KG1 (cell line): ENCODE measurements around the gene MYO5A.
"Not testable (repeated sequence)": the region's sequence is repeated elsewhere in the genome, so short reads cannot be mapped to it uniquely, and the experiment has no call there.

Experiments used
- DNase-seq: peaks from one replicate; lab custom pipeline; 2025; lab: John Stamatoyannopoulos, UW

The MYO5A gene

DNA sequence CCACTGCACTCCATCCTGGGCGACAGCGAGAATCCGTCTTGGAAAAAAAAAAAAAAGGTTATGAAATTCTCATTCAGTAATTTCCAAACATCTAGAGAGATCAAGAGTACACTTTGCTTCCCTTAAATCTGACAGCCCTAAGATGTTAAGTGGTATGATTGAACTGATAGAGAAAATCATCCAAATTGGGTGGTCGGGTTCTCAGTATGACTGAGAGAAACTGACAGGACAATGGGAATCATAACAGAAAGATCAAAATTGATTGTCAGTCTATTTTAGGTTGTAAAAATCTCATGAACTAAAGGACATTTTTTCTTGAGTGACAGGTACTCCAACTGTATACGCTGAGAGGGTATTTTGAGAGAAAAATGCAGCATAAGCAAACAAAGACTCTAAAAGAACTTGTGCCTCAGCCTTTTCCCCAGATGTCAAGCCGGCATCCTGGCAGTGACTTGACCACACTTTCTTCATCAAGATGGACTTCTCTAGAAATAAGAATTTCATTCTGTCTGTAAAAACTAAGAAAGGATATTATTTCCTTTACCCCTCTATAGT is 65.8 kb downstream of the MYO5A start:
- no peak for DNase-seq

GRCh38 chr15:52459701-52460100 is 69.0 kb downstream of the MYO5A start:
- DNase-seq = not testable (repeated sequence)

- DNase-seq = not testable (repeated sequence)
These were observed 69.4 kb downstream of the MYO5A start for GRCh38 chr15:52459265-52459664.

DNA sequence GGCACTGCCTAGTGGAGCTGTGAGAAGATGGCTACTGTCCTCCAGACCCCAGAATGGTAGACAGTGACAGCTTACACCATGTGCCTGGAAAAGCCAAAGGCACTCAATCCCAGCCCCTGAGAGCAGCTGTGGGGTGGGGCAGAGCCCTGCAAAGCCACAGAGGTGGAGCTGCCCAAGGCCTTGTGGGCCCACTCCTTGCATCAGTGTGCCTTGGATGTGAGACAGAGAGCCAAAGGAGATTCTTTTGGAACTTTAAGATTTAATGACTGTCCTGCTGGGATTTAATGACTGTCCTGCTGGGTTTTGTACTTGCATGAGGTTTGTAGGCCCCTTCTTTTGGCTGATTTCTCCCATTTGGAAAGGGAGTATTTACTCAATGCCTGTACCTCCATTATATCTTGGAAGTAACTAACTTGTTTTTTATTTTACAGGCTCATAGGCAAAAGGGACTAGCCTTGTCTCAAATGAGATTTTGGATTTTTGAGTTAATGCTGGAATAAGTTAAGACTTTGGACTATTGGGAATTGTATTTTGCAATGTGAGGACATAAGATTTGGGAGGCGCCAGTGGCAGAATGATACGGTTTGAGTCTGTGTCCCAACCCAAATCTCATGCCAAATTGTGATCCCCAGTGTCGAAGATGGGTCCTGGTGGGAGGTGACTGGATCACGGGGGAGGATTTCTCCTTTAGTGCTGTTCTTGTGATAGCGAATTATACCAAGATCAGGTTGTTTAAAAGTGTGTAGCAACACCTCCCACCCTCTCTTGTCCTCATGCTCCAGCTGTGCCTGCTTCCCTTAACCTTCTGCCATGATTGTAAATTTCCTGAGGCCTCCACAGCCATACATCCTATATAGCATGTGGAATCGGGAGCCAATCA is 80.4 kb downstream of the MYO5A start:
- DNase-seq = no peak

GRCh38 chr15:52445954-52446353 is 82.7 kb downstream of the MYO5A start:
- DNase-seq = no peak

DNA sequence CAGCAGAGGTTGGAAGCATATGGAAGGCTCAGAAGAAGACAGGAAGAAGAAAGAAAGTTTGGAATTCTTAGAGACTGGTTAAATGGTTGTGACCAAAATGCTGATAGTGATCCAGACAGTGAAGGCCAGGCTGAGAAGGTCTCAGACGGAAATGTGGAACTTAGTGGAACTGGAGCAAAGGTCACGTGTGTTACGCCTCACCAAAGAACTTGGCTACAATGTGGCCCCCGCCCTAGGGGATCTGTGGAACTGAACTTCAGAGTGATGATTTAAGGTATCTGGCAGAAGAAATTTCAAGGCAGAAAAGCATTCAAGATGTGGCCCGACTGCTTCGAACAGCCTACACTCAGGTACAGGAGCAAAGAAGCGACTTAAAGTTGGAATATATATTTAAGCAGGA is 83.1 kb downstream of the MYO5A start:
- DNase-seq = no peak

GRCh38 chr15:52443205-52443604 is 85.5 kb downstream of the MYO5A start:
- not testable (repeated sequence) for DNase-seq

GRCh38 chr15:52441841-52442240 is 86.8 kb downstream of the MYO5A start:
- DNase-seq = no peak

- DNase-seq = no peak
These were observed 87.7 kb downstream of the MYO5A start for GRCh38 chr15:52440946-52441345.

GRCh38 chr15:52440414-52440813 is 88.3 kb downstream of the MYO5A start:
- no peak for DNase-seq

DNA sequence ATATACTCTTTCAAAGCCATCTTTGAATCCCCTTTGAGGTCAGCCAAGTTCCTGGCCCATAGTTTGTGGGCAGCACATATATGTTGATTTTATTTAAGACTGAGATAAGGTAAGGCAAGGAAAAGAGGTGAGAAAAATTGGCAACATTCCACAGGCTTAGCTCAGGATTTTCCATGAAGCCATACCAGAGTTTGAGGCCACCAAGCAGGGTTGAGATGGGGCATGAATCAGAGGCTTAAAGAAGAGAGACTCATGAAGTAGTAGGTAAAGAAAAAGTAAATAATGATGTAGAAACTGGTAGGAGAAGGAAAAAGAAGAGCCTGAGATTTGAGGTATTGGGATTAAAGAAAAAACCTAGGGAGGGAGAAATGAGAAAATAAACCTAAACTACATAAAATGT is 89.2 kb downstream of the MYO5A start:
- no peak for DNase-seq

GRCh38 chr15:52439042-52439441 is 89.6 kb downstream of the MYO5A start:
- DNase-seq = not testable (repeated sequence)

GRCh38 chr15:52438047-52438446 is 90.6 kb downstream of the MYO5A start:
- DNase-seq = no peak

DNA sequence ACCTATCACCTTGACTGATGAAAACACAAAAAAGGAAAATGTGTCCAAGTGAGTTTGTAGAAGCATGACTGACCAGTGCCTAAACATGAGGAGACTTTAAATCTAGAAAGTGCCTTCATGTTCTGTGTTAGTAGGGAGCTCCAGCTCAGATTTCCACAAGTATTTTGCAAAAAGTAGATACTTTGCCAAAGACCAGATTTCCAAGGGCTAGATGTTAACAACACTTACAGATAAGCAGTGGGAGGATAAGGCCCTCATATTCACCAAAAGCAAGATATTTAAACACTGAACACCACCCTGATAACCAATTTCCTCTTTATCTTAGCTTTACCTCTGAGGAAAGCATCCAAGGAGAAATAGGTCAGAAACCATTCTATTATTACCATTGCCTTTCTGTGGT is 91.0 kb downstream of the MYO5A start:
- DNase-seq = no peak

DNA sequence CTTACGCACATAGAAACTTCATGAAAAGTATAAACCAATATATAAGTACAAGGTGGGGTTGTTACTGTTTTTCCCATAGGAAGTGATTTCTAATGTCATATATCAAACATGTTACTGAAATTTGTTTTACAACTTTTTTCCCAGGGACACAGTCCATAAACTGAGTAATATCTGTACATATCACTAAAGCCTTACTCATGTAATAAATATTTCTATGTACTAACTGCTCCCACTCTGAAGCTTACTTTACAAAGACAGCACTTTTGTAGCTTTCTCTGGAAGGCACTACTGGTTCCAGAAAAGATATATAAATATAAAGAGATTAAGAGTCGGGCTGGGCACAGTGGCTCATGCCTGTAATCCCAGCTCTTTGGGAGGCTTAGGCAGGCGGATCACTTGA is 91.7 kb downstream of the MYO5A start:
- no peak for DNase-seq

- no peak for DNase-seq
These were observed 93.8 kb downstream of the MYO5A start for GRCh38 chr15:52434885-52435284.

DNA sequence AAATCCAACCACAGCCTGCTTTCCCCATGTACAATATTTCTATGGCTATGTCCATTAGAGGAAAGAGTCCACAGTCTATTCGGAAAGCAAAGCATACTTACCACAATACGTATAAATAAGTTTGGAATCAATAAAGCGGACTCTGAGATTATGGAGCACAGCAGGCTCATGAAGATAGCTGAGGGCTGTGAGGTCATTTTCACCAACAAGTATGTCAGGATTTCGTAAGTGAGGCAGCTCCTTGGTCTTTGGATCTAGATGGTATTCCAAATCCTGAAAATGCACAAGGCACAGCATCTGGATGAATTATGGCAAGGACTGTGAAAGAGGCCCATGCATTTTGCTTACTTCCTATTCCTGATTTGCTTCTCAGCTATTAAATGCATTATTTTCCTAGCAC is 100.4 kb downstream of the MYO5A start:
- DNase-seq = no peak

DNA sequence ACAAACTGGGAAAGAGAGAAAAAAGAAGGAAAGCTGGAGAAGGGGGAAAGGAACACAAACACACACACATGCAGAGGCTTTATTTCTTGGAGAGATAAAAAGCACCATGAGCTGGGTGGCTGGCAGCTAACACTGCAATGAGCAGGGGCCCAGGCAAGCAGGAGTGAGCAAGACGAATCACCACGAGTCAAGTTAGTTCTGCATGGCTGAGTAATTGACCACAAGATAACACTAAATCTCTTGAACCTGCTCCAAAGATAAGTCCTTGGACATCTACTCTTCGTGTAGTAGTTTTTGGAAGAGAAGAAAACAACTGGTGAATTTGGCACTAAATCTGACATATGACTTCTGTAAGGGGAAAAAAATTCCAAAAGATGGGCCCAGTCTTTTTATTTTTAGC is 100.9 kb downstream of the MYO5A start:
- no peak for DNase-seq

DNA sequence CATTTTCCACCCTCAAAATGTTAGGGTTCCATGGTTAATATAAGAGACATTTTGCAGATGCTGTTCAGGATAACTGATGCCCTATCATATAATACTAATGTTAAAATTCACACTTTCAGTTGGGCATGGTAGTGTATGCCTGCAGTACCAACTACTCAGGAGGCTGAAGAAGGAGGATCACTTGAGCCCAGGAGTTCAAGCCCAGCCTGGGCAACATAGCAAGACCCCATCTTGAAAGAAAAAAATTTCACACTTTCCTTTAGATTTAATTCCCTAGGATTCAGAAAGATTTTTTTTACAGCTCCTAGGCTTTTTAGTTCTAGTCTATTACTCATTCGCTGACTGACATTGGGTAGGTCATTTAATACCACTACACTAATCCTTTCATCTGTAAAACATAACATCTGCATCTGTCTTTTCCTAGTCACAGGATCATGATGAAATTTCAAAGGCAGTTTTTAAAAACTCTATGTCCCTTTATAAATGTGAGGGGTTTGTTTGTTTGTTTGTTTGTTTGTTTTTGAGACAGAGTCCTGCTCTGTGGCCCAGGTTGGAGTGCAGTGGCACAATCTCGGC is 103.7 kb downstream of the MYO5A start:
- no peak for DNase-seq

DNA sequence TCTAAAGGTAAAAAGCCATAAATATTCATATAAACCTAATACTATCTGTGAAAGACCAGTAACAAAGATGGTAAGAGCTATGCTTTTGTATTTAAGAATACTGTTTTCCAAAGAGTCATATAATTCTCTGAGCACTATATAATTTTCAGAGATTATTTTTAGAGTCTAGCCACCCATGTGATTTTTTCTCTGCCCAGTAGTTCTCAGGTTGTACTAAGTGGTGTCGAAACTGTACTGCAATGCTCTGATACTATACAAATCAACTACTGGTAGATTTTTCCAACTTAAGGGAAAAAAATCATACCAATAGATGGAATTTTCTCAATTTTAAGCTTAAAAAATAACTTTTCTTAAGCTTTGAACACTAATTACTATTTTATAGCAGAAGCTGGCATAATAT is 104.8 kb downstream of the MYO5A start:
- DNase-seq = no peak

DNA sequence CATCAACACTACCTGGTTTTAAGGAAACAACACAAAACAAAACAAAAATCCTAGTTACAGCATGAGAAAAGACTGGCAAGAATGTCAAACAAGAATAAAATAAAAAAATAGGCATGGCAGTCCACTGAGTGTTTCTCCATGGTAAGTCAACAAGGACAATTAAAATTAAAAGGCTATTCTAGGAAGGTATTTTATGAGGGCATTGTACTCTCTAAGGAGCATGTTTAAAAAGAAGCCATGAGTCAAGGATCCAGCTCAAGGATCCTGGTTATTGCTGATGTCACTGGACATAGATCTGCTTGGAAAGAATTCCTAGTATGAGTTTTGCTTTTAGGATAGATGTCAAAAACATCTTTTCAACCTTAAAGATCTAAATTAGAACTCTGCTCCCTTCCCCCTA is 106.7 kb downstream of the MYO5A start:
- DNase-seq = no peak

- no peak for DNase-seq
These were observed 107.7 kb downstream of the MYO5A start for GRCh38 chr15:52421029-52421428.

GRCh38 chr15:52419494-52419893 is 109.2 kb downstream of the MYO5A start:
- DNase-seq = peak; percentile 44
